MV-4-11 (cell line): ENCODE measurements around the gene GAL.

ENCODE experiments used
- DNase-seq: peaks from one replicate; lab custom pipeline; 2025; lab: John Stamatoyannopoulos, UW

The GAL gene

DNA sequence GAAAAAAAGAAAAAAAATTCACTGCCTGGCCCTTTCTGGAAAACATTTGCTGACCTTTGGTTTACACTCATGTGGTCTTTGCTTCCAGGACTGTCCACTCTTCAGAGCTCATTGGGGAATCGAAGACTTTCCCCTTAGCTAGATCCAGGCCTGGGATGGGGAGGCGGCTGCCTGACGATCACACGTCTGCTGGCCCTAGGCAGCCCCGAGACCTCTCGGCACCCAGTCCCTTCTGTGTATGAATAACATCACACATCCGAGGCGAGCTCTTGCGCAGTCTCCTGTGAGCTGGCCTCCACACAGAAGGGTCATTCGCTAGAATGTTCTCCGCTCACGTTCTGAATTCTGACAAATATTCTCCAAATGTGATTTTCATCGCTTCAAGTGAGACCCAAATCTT is 25.7 kb upstream of the GAL start:
- no peak for DNase-seq

DNA sequence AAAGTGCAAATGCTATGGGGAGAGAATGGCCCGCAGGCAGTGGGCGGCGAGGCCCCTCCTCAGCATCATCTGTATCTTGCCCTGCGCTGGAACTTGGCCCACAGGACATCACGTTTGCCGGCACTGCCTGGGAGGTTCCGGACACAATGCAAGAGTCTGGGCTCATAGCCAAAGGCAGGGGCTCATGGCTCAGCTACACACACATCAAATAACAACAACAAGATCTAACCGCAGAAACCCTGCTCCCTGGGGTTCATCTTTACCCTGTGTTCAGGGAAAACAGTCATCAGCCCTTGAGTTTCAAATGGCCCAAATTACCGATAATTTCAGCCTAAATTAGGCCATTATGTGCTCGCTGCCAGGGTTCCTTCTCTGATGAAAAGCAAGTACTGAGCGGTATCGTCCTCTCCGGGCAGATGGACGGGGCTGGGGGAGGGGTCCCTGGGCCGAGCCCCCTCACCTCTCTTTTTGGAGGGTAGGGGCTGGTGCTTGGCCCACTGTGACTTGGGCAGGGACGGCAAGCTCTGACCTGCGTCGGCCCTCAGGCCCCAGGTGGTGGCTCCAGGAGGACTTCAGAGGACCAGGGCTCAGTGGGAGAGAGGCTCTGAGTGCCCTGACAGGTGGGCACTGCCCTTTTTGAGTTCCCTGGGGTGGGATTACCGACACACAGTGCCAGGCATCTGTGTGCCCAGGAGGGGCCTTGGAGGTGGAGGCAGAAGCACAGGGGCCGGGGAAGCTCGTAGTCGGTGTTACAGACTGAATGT is 25.0 kb upstream of the GAL start:
- DNase-seq = no peak

DNA sequence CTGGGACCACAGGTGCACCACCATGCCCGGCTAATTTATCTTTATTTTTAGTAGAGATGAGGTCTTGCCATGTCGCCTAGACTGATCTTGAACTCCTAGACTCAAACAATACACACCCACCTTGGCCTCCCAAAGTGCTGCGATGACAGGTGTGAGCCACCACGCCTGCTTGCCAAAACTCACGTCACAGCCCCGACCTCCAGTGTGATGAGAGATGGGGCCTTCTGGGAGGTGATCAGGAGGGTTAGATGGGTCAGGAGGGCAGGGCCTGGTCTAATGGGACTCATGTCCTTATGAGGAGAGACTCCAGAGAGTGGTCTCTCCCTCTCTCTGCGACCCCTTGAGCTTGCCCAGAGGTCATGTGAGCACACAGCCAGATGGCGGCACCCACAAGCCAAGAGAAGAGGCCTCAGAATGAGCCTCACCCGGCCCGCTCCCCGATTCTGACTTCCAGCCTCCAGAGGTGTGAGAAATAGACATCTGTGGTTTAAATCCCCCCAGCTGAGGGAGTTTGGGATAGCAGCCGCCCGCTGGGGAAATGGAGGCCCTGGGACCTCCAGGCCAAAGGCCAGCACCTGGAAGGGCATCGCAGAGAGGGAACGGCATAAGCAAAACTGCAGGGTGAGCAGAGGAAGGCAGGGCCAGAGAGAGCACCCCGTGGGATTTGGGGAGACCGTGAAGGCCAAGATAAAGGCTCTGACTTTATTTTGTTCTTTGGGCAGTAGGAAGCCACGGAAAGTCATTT is 24.1 kb upstream of the GAL start:
- DNase-seq = no peak

DNA sequence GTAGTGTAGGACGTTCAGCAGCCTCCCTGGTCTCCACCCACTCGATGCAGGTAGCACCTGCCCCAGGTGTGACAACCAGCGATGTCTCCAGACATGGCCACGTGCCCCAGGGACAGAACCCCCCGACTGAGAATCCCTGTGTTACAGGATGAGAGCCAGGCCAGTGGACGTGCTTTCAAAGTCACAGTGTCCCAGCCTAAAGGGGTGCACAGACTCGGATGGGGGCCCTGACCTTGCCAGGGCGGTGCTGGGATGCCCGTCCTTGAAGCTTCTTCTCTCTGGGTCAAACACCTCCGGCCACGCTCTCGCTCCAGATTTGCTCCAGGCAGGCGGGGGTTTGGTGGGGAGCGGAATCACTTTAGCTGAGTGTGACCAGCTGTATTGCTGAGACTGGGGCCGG is 23.3 kb upstream of the GAL start:
- DNase-seq = no peak

DNA sequence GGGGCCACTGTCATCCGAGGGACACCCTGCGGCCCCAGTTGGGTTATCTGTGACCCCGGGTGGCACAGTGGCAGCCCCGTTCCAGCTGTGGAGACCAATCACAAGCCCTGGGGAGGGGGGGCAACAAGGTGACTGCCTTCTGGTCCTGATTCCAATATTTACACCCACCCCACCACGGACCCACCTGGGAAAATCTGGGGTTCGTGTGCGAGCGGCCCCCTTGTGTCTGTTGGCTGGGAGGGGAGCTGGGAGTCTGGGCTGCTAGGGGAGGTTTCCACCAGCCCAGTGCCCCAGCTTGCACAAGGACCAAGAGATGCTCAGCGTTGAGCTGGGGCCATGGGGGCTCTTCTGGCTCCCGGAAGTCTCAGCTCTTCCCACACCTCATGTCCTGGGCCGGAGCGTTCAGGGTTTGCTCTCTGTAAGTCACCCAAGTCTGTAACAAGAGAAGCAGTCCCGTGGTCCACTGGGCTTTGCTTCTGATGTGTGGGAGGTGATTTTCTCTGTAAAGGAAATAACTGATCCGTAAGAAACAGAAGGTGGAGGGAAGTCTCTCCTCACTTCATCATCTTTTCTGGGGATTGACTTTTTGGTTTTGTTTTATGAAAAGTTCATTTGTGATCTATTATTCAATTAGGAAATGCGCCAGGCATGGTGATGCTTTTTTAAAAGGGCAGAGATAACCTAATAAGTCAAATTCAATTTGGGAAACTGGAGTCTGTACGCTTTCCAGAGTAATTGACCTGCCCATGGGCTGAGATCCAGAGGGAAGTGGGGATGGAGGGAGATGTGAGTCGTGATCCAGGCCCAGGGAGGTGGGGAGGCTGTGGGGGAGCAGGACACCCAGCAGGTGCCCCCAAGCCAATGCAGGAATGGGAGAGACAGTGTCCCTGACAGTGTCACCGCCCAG is 22.4 kb upstream of the GAL start:
- no peak for DNase-seq

DNA sequence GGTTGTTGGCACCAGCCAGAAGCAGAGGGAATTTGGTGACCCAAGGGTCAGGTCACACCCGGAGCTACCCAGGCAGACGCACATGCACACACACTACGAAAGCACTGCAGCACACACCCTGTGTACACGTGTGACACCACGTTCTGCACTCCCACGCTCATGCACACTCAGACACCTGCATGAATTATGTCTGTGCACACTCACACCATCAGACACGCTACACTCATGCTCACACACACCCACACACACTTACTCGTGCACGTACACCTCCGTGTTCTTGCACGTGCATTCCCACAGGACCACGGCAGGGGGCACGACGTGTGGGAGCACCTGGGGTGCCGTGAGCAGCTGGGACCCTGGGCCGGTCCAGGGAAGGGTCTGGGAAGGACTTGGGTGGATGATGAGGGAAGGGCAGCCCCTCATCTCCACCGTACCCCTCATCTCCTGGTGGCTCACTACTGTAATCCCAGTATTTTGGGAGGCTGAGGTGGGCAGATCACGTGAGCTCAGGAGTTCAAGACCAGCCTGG is 20.8 kb upstream of the GAL start:
- no peak for DNase-seq

DNA sequence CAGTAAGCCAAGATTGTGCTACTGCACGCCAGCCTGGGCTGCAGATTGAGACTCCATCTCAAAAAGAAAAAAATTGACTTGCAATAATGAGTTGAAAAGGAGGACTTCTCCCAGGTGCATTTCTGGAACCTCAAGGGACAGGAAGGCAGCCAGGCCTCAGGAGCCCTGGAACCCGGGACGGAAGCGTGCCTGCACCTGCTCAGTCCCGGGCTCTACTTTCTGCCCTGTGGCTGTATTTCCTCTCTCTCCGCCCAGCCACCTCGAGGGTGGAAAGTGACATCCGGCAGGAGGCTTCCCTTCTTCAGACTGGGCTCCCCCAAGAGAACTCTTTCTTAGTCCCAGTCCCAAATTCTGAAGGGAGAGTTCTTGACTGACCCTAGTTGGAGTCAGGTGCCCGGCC is 20.2 kb upstream of the GAL start:
- no peak for DNase-seq

DNA sequence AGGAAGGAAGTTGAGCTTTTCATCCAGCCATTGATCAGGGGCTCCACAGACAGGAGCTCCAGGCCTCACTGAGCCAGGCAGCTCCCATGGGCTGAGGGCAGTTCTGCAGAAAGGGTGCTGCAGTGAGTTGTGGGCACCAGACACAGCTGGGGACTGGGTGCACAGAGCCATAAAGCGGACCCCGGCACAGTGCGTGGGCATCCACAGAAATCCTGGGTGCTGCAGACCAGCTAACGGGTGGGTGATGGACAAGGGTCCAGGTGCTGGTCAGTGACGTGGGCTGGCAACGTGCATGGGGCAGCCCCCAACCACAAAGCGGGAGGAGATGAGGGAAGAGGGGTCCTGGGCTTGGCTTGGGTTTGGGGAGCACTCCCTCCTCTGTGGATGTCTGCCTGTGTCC is 19.4 kb upstream of the GAL start:
- DNase-seq = no peak

DNA sequence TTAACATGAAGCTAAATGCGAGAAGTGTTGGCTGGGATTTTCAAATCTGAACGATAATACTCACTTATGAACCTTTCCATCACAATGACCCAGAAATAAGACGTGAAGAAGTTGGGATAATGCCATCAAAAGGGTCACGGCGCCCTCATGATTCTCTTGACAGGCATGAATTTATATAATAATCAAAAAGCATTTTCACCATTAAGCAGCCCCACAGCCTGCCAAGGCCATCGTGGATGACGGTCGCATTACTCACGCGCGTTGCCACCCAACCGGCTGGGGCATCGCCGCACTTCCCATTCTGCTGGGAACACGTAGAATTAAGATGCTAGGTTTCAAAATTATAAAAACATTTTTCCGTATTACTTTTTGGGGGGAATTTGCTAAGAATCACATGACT is 18.9 kb upstream of the GAL start:
- no peak for DNase-seq

DNA sequence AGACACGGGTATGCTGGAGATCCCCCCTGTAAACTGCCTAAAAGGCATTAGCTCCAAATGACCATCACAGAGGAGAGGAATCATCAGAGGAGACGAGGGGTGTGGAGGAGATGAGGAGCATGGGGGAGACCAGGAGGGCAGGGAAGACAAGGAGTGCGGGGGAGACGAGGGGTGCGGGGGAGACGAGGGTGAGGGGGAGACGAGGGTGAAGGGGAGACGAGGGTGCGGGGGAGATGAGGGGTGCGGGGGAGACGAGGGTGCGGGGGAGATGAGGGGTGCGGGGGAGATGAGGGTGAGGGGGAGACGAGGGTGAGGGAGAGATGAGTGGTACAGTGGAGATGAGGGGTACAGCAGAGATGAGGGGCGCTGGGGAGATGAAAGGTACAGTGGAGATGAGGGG is 17.5 kb upstream of the GAL start:
- no peak for DNase-seq

DNA sequence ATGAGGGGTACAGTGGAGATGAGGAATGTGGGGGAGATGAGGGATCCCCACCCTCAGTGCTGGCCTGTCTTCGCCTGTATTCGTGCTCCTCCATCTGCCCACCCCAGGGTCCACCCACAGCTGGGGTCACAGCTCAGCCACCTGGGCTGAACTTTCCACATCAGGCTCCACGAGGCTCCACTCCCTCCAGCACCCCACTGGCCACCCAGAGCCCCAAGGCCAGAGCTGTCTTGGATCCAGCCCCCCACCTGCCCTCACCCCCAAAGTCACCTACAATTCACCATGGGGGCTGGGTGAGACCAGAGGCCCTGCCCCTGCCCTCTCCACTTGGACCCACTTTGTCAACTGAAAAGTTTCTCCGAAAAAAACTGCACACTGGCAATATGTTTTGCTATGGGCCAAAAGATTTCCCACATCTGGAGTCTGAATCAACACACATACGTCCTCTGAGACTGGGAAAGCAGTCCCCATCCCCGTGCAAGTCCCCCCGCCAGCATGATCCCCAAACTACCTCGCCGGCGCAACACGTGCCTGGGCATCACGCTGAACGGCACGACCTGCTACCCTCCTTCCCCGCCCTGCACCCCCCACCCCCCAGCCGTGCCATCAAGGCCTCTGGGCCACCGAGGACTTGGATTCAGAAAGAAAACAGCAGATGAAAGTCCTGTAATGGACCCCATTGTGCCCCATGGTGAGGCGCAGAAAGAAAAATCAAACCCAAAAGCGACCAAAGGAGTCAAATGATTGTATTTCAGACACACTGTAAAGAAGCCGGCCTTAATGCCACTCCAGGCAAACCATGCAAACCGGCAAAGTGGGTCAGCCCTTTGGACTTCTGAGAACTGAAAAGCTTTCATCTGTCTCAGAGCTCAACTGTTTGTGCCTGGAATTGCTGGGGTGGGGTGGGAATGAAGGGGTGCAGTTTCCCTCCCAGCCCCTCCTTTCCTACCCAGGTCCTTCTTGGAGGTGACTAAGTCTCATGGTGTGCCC is 16.5 kb upstream of the GAL start:
- no peak for DNase-seq

DNA sequence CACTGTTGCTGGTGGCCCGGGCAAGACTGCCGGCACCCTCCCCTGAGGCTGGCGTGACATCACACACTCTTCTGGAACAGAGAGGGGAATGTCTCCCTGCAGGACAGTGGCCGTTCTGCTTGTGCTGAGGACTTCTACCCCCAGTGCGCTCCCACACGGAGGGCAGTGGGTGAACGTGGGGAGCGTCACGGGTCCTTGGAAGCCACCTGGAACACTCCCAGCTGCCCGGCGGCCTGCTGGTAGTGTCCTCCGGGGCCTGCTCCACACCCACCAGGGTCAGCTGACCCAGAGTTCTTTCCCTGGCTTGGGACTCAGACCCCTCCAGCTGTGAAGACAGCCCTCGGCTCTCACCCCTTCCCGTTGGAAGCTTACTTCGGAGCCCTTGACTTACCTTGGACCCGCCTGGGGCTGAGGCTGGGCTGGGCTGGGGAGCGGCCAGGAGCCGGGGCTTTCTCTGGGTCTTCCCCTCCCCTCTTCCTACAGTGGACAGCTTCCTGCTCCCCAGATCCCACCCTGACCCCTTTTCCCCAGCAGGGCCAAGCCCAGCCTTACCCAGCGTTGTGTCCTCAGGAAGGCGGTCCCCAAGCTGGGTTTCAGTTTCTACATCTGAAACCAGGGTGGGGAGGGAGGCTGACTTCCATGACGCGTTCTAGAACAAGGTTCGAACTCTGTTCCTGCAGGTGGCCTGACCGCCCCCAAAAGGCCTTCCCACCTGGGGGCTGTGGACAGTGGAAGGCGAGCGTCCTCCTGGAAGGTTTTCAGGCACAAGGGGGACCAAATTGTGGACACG is 14.8 kb upstream of the GAL start:
- no peak for DNase-seq

DNA sequence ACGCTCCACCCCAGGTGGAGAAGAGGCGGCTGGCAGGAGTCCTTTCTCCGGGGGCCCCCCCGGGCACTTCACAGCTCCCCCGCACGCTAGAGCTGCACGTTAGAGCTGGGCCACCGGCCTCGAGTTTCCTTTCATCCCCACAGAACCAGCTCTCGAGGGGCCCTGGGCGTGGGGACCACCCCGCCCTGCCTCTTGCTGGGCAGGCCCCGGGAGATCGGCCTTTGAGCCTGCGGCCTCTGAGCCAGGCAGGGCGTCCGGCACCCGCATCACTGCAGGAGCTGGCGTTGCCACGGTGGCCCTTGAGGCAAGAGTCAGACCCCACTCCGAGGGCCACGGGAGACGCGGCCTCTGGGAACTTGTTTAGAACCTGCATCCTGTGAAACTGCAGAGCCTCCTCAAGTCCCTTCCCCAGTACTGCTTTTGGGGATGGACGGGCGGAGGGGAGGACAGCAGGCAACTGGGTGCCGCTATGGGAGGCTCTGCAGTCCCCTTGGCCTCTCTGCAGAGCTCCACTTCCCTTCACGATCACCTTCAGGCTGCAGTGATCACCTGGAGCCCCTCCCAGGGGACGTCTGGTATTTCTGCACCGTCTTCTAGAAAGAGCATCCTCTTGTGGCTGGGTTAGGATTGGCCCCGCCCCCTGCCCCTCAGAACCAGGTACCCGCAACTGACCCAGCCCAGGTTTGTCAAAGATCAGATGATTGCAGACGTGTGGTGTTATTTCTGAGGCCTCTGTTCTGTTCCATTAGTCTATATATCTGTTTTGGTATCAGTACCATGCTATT is 13.9 kb upstream of the GAL start:
- DNase-seq = no peak

DNA sequence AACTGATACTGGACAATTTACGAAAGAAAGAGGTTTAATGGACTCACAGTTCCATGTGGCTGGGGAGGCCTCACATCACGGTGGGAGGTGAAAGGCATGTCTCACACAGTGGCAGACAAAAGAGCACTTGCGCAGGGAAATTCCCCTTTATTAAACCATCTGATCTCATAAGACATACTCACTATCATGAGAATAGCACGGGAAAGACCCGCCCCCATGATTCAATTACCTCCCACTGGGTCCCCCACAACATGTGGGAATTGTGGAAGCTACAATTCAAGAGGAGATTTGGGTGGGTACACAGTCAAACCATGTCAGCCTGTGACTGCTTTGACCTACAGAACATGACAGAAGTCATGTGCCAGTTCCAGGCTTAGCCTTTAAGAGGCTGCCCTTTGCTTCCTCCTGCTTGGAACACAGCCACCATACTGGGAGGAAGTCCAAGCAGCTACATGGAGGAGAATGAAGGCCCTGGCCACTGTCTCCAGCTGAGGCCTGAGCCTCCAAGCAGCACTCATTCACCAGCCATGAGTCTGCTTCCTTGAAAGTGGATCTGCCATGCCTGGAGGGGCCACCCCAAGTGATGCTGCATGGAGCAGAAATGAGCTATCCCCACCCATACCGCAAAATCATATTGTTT is 10.9 kb upstream of the GAL start:
- no peak for DNase-seq

DNA sequence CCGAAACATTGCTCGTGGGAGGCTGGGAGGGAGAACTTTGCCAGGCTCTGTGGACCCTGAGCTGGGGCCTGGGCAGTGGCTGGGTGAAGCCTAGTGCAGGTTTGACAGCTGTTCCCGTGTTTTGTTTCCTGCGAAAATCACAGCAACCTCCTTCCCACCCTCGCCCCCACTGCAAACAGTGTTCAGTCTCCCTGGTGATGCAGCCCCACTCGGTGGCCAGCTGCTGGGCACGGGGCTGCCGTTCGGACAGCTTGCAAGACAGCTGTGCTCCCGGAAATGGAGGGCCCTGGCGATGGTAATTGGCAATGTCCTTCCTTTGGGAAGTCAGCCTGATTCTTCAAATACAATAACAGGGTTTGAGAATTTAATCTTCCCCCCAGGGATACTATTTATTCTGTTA is 10.4 kb upstream of the GAL start:
- no peak for DNase-seq

DNA sequence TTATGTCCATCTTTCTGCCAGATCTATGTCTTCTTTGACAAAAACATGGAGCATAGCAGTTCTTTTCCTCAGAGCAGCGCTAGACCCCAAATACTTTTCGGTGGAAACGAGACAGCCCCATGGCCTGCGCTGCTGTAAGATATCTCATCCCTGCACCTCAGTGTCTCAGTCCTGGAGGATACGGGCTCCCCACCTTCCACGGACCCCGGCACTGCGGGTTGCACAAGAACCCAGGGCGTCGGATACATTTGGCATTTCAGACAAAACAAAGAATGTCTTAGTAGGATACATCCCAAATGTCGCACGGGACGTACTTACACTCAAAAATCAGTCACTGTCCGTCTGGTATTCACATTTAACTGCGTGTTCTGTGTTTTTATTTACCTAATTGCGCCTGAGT is 9.9 kb upstream of the GAL start:
- DNase-seq = no peak

DNA sequence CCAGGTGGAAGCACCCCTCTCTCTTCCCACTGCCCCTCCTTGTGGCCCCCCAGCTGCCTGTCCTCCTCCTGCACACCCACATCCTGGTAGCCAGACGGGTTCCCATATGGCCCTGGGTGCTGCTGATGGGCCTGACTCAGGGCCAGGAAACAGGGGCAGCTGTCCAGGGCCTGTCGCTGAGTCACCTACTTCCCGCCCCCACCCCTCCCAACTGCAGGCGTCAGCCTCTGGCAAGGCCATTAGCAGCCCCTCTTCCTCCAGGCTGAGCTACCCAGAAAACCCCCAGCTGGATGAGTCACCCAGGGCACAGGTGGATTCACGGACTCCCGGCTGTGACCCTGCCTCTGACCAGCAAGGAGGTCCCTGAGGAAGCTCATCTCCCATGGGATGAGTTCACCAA is 6.9 kb upstream of the GAL start:
- DNase-seq = no peak

DNA sequence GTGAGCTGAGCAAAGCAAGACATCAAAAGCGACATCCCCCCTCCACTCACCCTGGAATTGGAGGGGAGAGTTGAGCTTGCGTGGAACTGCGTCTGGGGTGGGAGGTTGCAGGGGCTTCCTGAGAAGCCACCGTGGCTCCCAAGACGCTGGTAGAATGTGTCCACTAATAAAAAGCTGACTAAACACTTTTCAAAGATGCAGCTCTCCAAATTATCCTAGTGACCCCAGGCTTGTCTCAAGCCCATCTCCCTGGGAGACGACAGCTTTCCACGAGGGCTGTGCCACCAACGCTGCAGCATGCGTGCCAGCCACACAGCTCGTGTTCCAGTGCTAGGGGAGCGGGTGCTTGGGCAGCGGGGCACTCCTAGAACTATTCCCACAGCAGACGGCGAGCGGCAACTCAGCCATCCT is 6.3 kb upstream of the GAL start:
- no peak for DNase-seq

DNA sequence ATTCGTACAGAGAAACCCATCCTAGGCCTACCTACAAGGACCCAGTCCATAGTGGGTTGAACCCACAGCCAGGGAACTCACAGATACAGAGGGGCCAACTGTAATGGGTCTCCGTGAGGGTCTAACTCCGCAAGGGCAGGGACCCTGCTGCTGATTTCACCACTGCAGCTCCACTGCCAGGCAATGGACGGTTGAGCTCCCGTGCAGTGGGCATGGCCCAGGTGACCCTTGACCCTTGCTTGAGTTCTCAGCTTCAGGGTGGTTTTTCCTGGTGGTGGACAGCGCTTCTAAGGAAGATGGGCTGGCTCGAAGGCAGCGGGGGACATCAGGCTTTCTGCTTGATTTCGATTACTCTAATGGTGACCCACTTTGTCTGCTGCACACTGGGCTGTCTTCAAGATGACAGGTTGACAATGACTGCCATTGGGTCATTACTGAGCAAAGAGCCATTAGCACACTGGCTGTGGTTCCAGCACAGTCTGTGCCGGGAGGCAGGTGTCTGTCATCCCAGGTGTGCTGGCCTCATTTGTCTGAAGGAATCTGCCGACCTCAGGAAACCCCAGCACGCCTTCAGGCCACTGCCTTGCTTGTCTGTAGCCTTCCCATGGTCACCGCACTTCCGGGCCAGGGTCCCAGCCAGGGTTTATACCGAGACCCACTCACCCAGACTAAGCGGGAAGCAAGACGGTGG is 3.7 kb upstream of the GAL start:
- DNase-seq = no peak
